Neural cell (in vitro differentiated cells): ENCODE results near the gene TRMT10C. TPM values are rescaled to one million over a fixed set of nuclear protein-coding genes. Genes with fewer than 3 reads are reported as not detected.

Source experiments
- H2AFZ ChIP-seq: fragments of 200-600, 300-800 bp; sonication (generic), shearing (Covaris generic); 2 replicates; pipeline ENCODE4 v1.6.0; 2014; ENCODE audit warnings: low read depth, mild to moderate bottlenecking, antibody characterized with exemption, low read length, moderate library complexity
- H3F3A ChIP-seq: fragments of 200-600 bp; shearing (Covaris generic); 2 replicates; pipeline ENCODE4 v1.6.1; 2016; ENCODE audit warnings: mild to moderate bottlenecking, moderate library complexity, mixed read lengths, antibody characterized with exemption, low read length; ENCODE audit not compliant: insufficient read depth, poor library complexity, severe bottlenecking
- H3K27ac ChIP-seq: fragments of 200-600, 300-800 bp; sonication (generic), shearing (Covaris generic); 2 replicates; pipeline ENCODE4 v1.5.1; 2014; ENCODE audit warnings: mild to moderate bottlenecking, low read length, moderate library complexity
- H3K27me3 ChIP-seq: fragments of 300-800, 200-600 bp; sonication (generic), shearing (Covaris generic); 2 replicates; pipeline ENCODE4 v1.6.0; 2014; ENCODE audit warnings: mild to moderate bottlenecking, low read depth, low read length, moderate library complexity; ENCODE audit not compliant: insufficient read depth
- H3K36me3 ChIP-seq: fragments of 300-800, 200-600 bp; sonication (generic), shearing (Covaris generic); 2 replicates; pipeline ENCODE4 v1.5.1; 2014; ENCODE audit warnings: mild to moderate bottlenecking, antibody characterized with exemption, low read length, moderate library complexity; ENCODE audit not compliant: insufficient read depth
- H3K4me2 ChIP-seq: fragments of 300-800, 200-600 bp; sonication (generic), shearing (Covaris generic); 2 replicates; pipeline ENCODE4 v1.6.0; 2014; ENCODE audit warnings: mild to moderate bottlenecking, low read length
- H3K4me3 ChIP-seq: fragments of 300-800, 200-600 bp; sonication (generic), shearing (Covaris generic); 2 replicates; pipeline ENCODE4 v1.5.1; 2014; ENCODE audit warnings: mild to moderate bottlenecking, low read length, moderate library complexity
- H3K79me2 ChIP-seq: fragments of 200-600 bp; shearing (Covaris generic); replicated peaks from 2 replicates; pipeline ENCODE4 v1.6.0; 2014; ENCODE audit warnings: mild to moderate bottlenecking, low read length, moderate library complexity; ENCODE audit not compliant: insufficient read depth
- H3K9ac ChIP-seq: fragments of 300-800, 200-600 bp; sonication (generic), shearing (Covaris generic); 2 replicates; pipeline ENCODE4 v1.6.1; 2016; ENCODE audit warnings: mild to moderate bottlenecking, low read length, mixed read lengths
- H3K9me2 ChIP-seq: fragments of 200-600 bp; shearing (Covaris generic); 2 replicates; pipeline ENCODE4 v1.6.1; 2016; ENCODE audit warnings: mild to moderate bottlenecking, low read length, mixed read lengths; ENCODE audit not compliant: insufficient read depth
- H3K9me3 ChIP-seq: fragments of 200-600, 300-800 bp; sonication (generic), shearing (Covaris generic); 2 replicates; pipeline ENCODE4 v1.6.1; 2016; ENCODE audit warnings: mild to moderate bottlenecking, mixed run types, low read length, moderate library complexity, mixed read lengths
- H4K20me1 ChIP-seq: fragments of 200-600 bp; shearing (Covaris generic); 2 replicates; pipeline ENCODE4 v1.6.1; 2016; ENCODE audit warnings: mild to moderate bottlenecking, mixed run types; ENCODE audit not compliant: insufficient read depth
- EP300 ChIP-seq: fragments of 450-650 bp; conservative IDR thresholded peaks from 2 replicates; pipeline ENCODE4 v1.6.1; 2014; ENCODE audit warnings: antibody characterized with exemption, mild to moderate bottlenecking, moderate library complexity; ENCODE audit not compliant: poor library complexity, severe bottlenecking
- EZH2 ChIP-seq: fragments of 200-600, 300-800 bp; shearing (Covaris generic), sonication (generic); IDR thresholded peaks from 2 replicates; pipeline ENCODE4 v1.6.1; 2014; ENCODE audit warnings: antibody characterized with exemption, low read length, borderline replicate concordance, mild to moderate bottlenecking; ENCODE audit not compliant: insufficient read depth, poor library complexity, severe bottlenecking
- MXI1 ChIP-seq: fragments of 450-650 bp; conservative IDR thresholded peaks from 2 replicates; pipeline ENCODE4 v1.6.1; 2014; ENCODE audit warnings: antibody characterized with exemption, mild to moderate bottlenecking; ENCODE audit not compliant: poor library complexity, severe bottlenecking
- POLR2AphosphoS5 ChIP-seq: IDR thresholded peaks from 2 replicates; pipeline ENCODE4 v1.6.1; 2012
- RAD21 ChIP-seq: fragments of 450-650 bp; conservative IDR thresholded peaks from 2 replicates; pipeline ENCODE4 v1.6.1; 2014; ENCODE audit warnings: antibody characterized with exemption, mild to moderate bottlenecking, moderate library complexity
- REST ChIP-seq: IDR thresholded peaks from 2 replicates; pipeline ENCODE4 v1.6.1; 2012; ENCODE audit warnings: borderline replicate concordance
- SMC3 ChIP-seq: fragments of 450-650 bp; conservative IDR thresholded peaks from 2 replicates; pipeline ENCODE4 v1.6.1; 2014; ENCODE audit warnings: antibody characterized with exemption, mild to moderate bottlenecking, moderate library complexity; ENCODE audit not compliant: poor library complexity
- TAF1 ChIP-seq: IDR thresholded peaks from 2 replicates; pipeline ENCODE4 v1.6.1; 2012; ENCODE audit warnings: low read depth
- polyA plus RNA-seq: library from polyadenylated mRNA; depleted of rRNA; stranded (reverse); fragments of >200 nt; gene quantifications from 2 replicates; pipeline ENCODE4 v1.2.3, GENCODE V29; 2014
- TF ChIP-seq, protein P1 (sequence below): fragments of 450-650 bp; IDR thresholded peaks from 2 replicates; pipeline ENCODE4 v1.5.1; 2014; ENCODE audit warnings: antibody characterized with exemption, mild to moderate bottlenecking, moderate library complexity; ENCODE audit not compliant: poor library complexity, severe bottlenecking

Gene TRMT10C
- polyA plus RNA-seq, 1 donor from 2014 or later: 44.5 TPM

DNA sequence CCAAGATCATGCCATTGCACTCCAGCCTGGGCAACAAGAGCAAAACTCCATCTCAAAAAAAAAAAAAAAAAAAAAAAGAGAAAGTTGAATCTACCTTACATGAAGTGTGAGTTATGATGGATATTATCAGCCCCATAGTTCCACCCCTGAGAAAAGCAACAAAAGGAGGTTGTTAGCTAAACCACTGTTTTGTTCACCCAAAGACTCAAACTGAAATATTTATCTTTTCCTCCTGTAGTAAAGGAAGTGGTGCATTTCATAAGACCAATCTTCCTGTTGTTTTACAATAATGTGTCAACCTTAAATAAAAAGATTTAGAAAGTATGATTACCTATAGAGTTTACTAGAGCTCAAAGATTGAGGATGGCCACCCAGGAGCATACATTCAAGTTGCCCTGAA lies 18.7 kb upstream of the TRMT10C start:
- no peak overlapping the region for H3K9ac ChIP-seq
- no peak overlapping the region for H2AFZ ChIP-seq
- H3K79me2 ChIP-seq: no peaks in the 10 kb centered on the region
- no peak overlapping the region for H3K27ac ChIP-seq
- no peaks in the 10 kb centered on the region for H3K27me3 ChIP-seq
- H3K9me2 ChIP-seq: no peaks in the 10 kb centered on the region
- H3K9me3 ChIP-seq: no peaks in the 10 kb centered on the region
- no peaks in the 10 kb centered on the region for H4K20me1 ChIP-seq
- no peaks in the 10 kb centered on the region for H3K36me3 ChIP-seq
- no peaks in the 10 kb centered on the region for H3F3A ChIP-seq
- TF ChIP-seq REST (no peak), POLR2AphosphoS5 (no peak), TAF1 (no peak), EP300 (no peak), EZH2 (no peak), RAD21 (no peak), SMC3 (no peak), MXI1 (no peak)
- TF ChIP-seq, protein P1, sequence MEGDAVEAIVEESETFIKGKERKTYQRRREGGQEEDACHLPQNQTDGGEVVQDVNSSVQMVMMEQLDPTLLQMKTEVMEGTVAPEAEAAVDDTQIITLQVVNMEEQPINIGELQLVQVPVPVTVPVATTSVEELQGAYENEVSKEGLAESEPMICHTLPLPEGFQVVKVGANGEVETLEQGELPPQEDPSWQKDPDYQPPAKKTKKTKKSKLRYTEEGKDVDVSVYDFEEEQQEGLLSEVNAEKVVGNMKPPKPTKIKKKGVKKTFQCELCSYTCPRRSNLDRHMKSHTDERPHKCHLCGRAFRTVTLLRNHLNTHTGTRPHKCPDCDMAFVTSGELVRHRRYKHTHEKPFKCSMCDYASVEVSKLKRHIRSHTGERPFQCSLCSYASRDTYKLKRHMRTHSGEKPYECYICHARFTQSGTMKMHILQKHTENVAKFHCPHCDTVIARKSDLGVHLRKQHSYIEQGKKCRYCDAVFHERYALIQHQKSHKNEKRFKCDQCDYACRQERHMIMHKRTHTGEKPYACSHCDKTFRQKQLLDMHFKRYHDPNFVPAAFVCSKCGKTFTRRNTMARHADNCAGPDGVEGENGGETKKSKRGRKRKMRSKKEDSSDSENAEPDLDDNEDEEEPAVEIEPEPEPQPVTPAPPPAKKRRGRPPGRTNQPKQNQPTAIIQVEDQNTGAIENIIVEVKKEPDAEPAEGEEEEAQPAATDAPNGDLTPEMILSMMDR: no peak
- no peak overlapping the region for H3K4me3 ChIP-seq
- no peak overlapping the region for H3K4me2 ChIP-seq

DNA sequence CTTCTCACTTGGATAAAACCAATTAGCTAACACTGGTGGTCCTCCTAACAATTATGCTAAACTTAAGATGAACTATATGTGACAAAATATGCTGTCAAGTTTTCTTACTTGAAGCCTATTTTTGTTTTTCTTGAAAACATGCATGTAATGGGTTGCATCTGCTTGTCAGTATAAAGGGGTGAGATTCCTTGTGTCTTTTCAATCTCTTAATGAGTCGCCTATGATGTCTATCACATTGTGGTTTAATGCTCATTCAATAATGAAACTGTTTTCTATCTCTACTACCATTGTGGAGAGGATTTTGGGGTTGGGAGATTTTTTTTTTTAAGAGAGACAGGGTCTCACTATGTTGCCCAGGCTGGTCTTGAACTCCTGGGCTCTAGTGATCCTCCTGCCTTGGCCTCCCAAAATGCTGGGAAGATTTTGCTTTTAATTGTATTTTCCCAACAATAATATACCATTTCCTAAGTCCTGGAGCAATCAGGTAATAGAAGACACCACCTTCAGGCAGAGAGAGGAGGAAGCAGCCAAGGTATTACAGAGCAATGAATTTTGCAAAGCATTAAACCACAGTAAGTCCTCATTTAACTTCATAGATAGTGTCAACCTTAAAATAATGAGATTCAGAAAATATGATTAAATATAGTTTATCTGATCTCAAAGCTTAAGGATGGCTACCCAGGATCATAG lies 17.4 kb upstream of the TRMT10C start:
- TF ChIP-seq SMC3 (no peak), REST (no peak), MXI1 (no peak), TAF1 (no peak), EP300 (no peak), POLR2AphosphoS5 (no peak), RAD21 (no peak), EZH2 (no peak)
- TF ChIP-seq, protein P1: no peak
- H3K27ac ChIP-seq: no peak overlapping the region
- no peaks in the 10 kb centered on the region for H3F3A ChIP-seq
- no peak overlapping the region for H3K4me3 ChIP-seq
- H4K20me1 ChIP-seq: no peaks in the 10 kb centered on the region
- H2AFZ ChIP-seq: no peak overlapping the region
- no peaks in the 10 kb centered on the region for H3K36me3 ChIP-seq
- no peak overlapping the region for H3K4me2 ChIP-seq
- H3K79me2 ChIP-seq: no peaks in the 10 kb centered on the region
- H3K27me3 ChIP-seq: no peaks in the 10 kb centered on the region
- H3K9me2 ChIP-seq: no peaks in the 10 kb centered on the region
- H3K9me3 ChIP-seq: no peaks in the 10 kb centered on the region
- no peak overlapping the region for H3K9ac ChIP-seq
